HepG2 (cell line): ENCODE measurements around the gene DNAJC5. TPM values are rescaled to one million over a fixed set of nuclear protein-coding genes. Genes with fewer than 3 reads are reported as not detected.

Source experiments
- CHD2 ChIP-seq: IDR thresholded peaks from 2 replicates; pipeline ENCODE4 v1.6.1; 2011; ENCODE audit warnings: low read depth, low read length, improper control_type of control experiment
- EED ChIP-seq: sonication (generic); formaldehyde crosslinking; IDR thresholded peaks from 2 replicates; pipeline ENCODE4 v1.5.0; 2020; ENCODE audit warnings: mild to moderate bottlenecking, missing genetic modification reagents
- HDAC6 ChIP-seq: fragments of 200-600 bp; sonication (generic); IDR thresholded peaks from 2 replicates; pipeline ENCODE4 v1.7.0; 2017; ENCODE audit warnings: mild to moderate bottlenecking, antibody characterized with exemption, low read length, low read depth
- IKZF1 ChIP-seq: fragments of 450-650 bp; IDR thresholded peaks from 2 replicates; pipeline ENCODE4 v1.7.1; 2016
- NAIF1 ChIP-seq: sonication (generic); formaldehyde crosslinking; IDR thresholded peaks from 2 replicates; pipeline ENCODE4 v1.5.0; 2020; ENCODE audit warnings: mild to moderate bottlenecking, missing genetic modification reagents, borderline replicate concordance
- NCOR1 ChIP-seq: fragments of 200-600 bp; sonication (generic); IDR thresholded peaks from 2 replicates; pipeline ENCODE4 v1.7.0; 2017; ENCODE audit warnings: antibody characterized with exemption, low read length, borderline replicate concordance
- NFIB ChIP-seq: sonication (generic); formaldehyde crosslinking; IDR thresholded peaks from 2 replicates; pipeline ENCODE4 v1.9.0; 2021; ENCODE audit warnings: missing genetic modification reagents, mild to moderate bottlenecking, borderline replicate concordance
- ZNF431 ChIP-seq: sonication (generic); formaldehyde crosslinking; IDR thresholded peaks from 2 replicates; pipeline ENCODE4 v1.9.0; 2022; ENCODE audit warnings: missing genetic modification reagents, low read depth, mild to moderate bottlenecking, borderline replicate concordance
- ZNF44 ChIP-seq: sonication (generic); formaldehyde crosslinking; IDR thresholded peaks from 2 replicates; pipeline ENCODE4 v1.5.1; 2020; ENCODE audit warnings: mild to moderate bottlenecking, missing genetic modification reagents
- ZNF747 ChIP-seq: sonication (generic); formaldehyde crosslinking; IDR thresholded peaks from 2 replicates; pipeline ENCODE4 v1.8.1; 2023; ENCODE audit warnings: missing genetic modification reagents, mild to moderate bottlenecking, borderline replicate concordance
- ZNF761 ChIP-seq: sonication (generic); formaldehyde crosslinking; conservative IDR thresholded peaks from 2 replicates; pipeline ENCODE4 v1.4.0; 2020; ENCODE audit warnings: mild to moderate bottlenecking, missing genetic modification reagents
- ZNF790 ChIP-seq: sonication (generic); formaldehyde crosslinking; IDR thresholded peaks from 2 replicates; pipeline ENCODE4 v1.8.0; 2022; ENCODE audit warnings: missing genetic modification reagents, mild to moderate bottlenecking, borderline replicate concordance
- polyA plus RNA-seq, 8 experiments: library from polyadenylated mRNA; depleted of rRNA in 3 of 8; stranded (reverse) in 7 of 8; unstranded in 1 of 8; fragments of >200 nt; fragmentation: Illumina TruSeq in 4 of 8; extraction: Trizol in 4 of 8; gene quantifications; 2 replicates each; pipeline versions ENCODE4 v1.2.1 to v1.2.3, GENCODE V29; 2011 to 2016; ENCODE audit warnings: low read depth in 4 of 8, missing spikeins in 1 of 8, mixed read lengths in 1 of 8; ENCODE audit not compliant: insufficient read depth in 1 of 8
- total RNA-seq, 5 experiments: library from RNA; depleted of rRNA; stranded (reverse); fragments of >200 nt; fragmentation: Illumina TruSeq; extraction: Trizol; gene quantifications; 2 replicates each; pipeline ENCODE4 v1.2.3, GENCODE V29; 2016; ENCODE audit warnings: low read depth in 1 of 5
- TF ChIP-seq, protein P1 (sequence below): IDR thresholded peaks from 2 replicates; pipeline ENCODE4 v1.4.0; 2020; ENCODE audit warnings: mild to moderate bottlenecking, missing genetic modification reagents
- TF ChIP-seq, protein P2 (sequence below): sonication (generic); formaldehyde crosslinking; IDR thresholded peaks from 2 replicates; pipeline ENCODE4 v1.4.0; 2020; ENCODE audit warnings: missing genetic modification reagents
- TF ChIP-seq, protein P3 (sequence below): sonication (generic); formaldehyde crosslinking; IDR thresholded peaks from 2 replicates; pipeline ENCODE4 v1.4.0; 2020; ENCODE audit warnings: mild to moderate bottlenecking, missing genetic modification reagents
- TF ChIP-seq, protein P4 (sequence below): sonication (generic); formaldehyde crosslinking; IDR thresholded peaks from 2 replicates; pipeline ENCODE4 v1.5.0; 2020; ENCODE audit warnings: mild to moderate bottlenecking, missing genetic modification reagents

DNAJC5 gene
- total and polyA plus RNA-seq, 2 of the 13 experiments (the other 11 are each of a cell fraction or from before 2014, with no cell fraction given), result 42.8 to 64.5 TPM

DNA sequence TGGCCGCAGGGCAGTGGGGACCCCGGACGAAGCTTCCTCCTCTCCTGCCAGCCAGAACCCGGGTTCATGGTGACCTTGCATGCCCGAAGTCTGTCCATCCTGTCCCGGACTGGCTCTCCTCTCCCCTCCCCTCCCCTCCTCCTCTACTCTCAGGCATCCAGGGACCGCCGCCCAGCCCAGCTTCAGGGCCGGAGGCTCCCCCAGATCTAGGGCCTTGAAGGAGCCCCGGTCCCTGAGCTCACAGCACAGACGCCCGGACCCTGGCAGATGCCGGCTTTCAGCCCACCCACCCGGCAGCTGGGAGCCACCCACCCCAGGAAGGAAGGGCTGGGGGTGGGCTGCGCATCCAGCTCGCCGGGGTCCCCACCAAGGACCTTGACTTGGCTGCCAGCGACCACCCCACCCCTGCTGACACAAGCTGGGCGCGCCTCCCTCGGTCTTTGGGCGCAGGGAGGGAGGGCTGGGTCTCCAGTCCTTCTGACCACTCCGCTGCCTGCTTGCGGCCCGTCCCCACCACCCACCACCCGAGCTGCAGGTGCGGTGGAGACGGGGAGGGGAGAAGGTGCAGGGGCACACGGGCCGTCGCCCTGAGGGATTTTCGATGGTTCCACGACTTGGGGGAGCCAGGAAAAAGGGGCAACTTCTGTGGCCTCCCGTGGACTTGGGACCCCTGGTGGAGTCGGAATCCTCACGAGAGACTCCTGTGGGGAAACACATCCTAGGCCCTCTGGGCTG is 39.4 kb upstream of the DNAJC5 start (continued):
- TF ChIP-seq, protein P1, sequence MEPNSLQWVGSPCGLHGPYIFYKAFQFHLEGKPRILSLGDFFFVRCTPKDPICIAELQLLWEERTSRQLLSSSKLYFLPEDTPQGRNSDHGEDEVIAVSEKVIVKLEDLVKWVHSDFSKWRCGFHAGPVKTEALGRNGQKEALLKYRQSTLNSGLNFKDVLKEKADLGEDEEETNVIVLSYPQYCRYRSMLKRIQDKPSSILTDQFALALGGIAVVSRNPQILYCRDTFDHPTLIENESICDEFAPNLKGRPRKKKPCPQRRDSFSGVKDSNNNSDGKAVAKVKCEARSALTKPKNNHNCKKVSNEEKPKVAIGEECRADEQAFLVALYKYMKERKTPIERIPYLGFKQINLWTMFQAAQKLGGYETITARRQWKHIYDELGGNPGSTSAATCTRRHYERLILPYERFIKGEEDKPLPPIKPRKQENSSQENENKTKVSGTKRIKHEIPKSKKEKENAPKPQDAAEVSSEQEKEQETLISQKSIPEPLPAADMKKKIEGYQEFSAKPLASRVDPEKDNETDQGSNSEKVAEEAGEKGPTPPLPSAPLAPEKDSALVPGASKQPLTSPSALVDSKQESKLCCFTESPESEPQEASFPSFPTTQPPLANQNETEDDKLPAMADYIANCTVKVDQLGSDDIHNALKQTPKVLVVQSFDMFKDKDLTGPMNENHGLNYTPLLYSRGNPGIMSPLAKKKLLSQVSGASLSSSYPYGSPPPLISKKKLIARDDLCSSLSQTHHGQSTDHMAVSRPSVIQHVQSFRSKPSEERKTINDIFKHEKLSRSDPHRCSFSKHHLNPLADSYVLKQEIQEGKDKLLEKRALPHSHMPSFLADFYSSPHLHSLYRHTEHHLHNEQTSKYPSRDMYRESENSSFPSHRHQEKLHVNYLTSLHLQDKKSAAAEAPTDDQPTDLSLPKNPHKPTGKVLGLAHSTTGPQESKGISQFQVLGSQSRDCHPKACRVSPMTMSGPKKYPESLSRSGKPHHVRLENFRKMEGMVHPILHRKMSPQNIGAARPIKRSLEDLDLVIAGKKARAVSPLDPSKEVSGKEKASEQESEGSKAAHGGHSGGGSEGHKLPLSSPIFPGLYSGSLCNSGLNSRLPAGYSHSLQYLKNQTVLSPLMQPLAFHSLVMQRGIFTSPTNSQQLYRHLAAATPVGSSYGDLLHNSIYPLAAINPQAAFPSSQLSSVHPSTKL, result no peak
- TF ChIP-seq ZNF44 (CRISPR knock-in tag) (no peak), NAIF1 (CRISPR knock-in tag) (no peak), ZNF761 (no peak), EED (CRISPR knock-in tag) (no peak; the same call in 1 of the 2 replicates), HDAC6 (no peak), IKZF1 (no peak), CHD2 (no peak), ZNF747 (CRISPR knock-in tag) (no peak), NFIB (CRISPR knock-in tag) (no peak), ZNF431 (CRISPR knock-in tag) (no peak), ZNF790 (CRISPR knock-in tag) (no peak), NCOR1 (no peak)
- TF ChIP-seq, protein P2, sequence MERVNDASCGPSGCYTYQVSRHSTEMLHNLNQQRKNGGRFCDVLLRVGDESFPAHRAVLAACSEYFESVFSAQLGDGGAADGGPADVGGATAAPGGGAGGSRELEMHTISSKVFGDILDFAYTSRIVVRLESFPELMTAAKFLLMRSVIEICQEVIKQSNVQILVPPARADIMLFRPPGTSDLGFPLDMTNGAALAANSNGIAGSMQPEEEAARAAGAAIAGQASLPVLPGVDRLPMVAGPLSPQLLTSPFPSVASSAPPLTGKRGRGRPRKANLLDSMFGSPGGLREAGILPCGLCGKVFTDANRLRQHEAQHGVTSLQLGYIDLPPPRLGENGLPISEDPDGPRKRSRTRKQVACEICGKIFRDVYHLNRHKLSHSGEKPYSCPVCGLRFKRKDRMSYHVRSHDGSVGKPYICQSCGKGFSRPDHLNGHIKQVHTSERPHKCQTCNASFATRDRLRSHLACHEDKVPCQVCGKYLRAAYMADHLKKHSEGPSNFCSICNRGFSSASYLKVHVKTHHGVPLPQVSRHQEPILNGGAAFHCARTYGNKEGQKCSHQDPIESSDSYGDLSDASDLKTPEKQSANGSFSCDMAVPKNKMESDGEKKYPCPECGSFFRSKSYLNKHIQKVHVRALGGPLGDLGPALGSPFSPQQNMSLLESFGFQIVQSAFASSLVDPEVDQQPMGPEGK (CRISPR knock-in tag), result peak; percentile 21; the same call in 1 of the 2 replicates
- TF ChIP-seq, protein P3, sequence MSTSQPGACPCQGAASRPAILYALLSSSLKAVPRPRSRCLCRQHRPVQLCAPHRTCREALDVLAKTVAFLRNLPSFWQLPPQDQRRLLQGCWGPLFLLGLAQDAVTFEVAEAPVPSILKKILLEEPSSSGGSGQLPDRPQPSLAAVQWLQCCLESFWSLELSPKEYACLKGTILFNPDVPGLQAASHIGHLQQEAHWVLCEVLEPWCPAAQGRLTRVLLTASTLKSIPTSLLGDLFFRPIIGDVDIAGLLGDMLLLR (CRISPR knock-in tag), result no peak
- TF ChIP-seq, protein P4, sequence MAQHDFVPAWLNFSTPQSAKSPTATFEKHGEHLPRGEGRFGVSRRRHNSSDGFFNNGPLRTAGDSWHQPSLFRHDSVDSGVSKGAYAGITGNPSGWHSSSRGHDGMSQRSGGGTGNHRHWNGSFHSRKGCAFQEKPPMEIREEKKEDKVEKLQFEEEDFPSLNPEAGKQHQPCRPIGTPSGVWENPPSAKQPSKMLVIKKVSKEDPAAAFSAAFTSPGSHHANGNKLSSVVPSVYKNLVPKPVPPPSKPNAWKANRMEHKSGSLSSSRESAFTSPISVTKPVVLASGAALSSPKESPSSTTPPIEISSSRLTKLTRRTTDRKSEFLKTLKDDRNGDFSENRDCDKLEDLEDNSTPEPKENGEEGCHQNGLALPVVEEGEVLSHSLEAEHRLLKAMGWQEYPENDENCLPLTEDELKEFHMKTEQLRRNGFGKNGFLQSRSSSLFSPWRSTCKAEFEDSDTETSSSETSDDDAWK (CRISPR knock-in tag), result no peak
